ENCODE results near the gene PPP4R3A. TPM values are rescaled to one million over a fixed set of nuclear protein-coding genes. Genes with fewer than 3 reads are reported as not detected.

The PPP4R3A gene
- total RNA-seq, 1 donor from 2014 or later: 111 TPM

DNA sequence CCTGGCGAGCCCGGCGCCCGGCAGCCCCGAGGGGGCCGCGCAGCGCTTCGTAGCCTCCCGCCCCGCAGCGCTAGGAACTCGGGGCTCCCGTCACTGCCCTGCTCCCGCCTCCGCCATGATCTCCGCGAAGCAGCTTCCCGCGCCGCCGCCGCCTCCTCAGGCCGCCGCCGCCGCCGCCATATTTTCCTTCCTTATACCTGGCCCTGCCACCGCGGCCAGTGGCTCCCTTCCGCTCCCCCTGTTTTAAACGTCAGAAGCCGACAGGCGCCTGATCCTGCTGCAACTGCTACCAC, 286 bp downstream of the PPP4R3A start:
- peak overlapping the region; percentile 100 for H3K27ac Mint-ChIP-seq (ENCODE audit: unreplicated experiment)
- H3K36me3 Mint-ChIP-seq (ENCODE audit: low read depth): peaks cover 6% of the 10 kb centered on the region
- H3K4me3 Mint-ChIP-seq: peak overlapping the region; percentile 98
- TF ChIP-seq, protein P1, sequence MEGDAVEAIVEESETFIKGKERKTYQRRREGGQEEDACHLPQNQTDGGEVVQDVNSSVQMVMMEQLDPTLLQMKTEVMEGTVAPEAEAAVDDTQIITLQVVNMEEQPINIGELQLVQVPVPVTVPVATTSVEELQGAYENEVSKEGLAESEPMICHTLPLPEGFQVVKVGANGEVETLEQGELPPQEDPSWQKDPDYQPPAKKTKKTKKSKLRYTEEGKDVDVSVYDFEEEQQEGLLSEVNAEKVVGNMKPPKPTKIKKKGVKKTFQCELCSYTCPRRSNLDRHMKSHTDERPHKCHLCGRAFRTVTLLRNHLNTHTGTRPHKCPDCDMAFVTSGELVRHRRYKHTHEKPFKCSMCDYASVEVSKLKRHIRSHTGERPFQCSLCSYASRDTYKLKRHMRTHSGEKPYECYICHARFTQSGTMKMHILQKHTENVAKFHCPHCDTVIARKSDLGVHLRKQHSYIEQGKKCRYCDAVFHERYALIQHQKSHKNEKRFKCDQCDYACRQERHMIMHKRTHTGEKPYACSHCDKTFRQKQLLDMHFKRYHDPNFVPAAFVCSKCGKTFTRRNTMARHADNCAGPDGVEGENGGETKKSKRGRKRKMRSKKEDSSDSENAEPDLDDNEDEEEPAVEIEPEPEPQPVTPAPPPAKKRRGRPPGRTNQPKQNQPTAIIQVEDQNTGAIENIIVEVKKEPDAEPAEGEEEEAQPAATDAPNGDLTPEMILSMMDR (conservative IDR thresholded peaks at IDR 0.05): no peak
- no peaks in the 10 kb centered on the region for H3K27me3 Mint-ChIP-seq (ENCODE audit: low read depth)
- H3K9me3 Mint-ChIP-seq: no peaks in the 10 kb centered on the region
- DNase-seq (ENCODE audit: low read depth, low spot score): no peak
- H3K4me1 Mint-ChIP-seq: peaks cover 27% of the 10 kb centered on the region

DNA sequence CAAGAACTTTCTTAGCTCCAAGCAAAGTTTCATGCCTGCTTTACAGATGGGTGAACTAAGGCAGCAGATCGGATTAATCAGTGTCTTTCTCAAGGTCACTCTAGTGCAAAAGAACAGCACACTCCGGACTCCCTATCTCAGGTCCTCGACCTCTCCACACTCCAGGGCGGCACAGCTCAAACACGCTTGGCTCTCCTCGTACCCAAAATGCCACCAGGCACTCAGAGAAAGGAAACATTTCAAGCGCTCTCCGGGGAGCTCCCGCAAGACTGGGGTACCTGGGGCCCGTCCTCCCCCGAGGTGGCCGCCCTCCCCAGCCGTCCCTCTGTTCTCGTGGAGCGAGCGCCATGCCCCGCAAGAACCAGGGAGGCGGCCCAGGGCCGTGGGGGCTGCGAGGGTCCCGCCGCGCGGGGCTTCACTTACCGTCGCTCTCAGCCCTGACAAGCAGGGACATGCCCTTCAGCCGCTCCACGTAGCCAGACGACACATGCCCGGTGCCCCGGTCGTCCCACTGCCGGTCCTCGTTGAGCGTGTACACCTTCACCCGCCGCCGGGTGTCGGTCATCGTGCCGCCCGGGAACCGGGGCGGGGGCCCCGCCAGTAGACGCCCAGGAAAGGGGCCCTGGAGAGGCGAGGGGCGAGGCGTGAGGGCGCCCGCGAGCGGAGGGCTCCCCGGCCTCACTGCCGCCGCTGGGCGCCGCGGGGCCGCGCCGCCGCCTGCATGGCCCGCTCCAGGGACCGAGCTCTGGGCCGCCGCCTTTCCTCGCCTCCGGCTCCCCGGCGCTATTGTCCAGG, 830 bp downstream of the PPP4R3A start:
- peaks cover 27% of the 10 kb centered on the region for H3K4me1 Mint-ChIP-seq
- H3K27ac Mint-ChIP-seq (ENCODE audit: unreplicated experiment): peak overlapping the region; percentile 96
- peak overlapping the region; percentile 98 for H3K4me3 Mint-ChIP-seq
- peak; percentile 18 for DNase-seq (ENCODE audit: low read depth, low spot score)
- no peaks in the 10 kb centered on the region for H3K27me3 Mint-ChIP-seq (ENCODE audit: low read depth)
- H3K9me3 Mint-ChIP-seq: no peaks in the 10 kb centered on the region
- TF ChIP-seq, protein P1 (conservative IDR thresholded peaks at IDR 0.05): no peak
- H3K36me3 Mint-ChIP-seq (ENCODE audit: low read depth): peaks cover 6% of the 10 kb centered on the region

DNA sequence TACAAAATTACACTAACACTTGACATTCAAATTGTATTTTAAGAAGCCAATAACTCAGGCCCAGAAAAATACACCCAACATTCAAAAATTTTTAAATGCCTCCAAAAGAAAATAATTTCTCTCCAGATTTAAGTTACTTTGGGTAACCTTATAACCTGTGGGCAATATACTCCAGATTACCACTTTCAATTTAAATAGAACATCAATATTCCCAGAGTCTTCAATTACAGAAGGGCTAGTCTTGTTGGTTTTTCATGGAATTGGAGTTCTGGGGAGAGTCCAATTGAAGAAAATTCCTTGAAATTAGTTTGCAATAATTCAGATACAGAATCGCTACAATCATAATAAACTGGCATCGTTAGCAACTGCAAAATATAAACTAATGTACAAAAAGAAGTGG, 2.0 kb downstream of the PPP4R3A start:
- TF ChIP-seq, protein P1 (conservative IDR thresholded peaks at IDR 0.05): no peak
- no peaks in the 10 kb centered on the region for H3K9me3 Mint-ChIP-seq
- H3K4me3 Mint-ChIP-seq: peak overlapping the region; percentile 92
- H3K4me1 Mint-ChIP-seq: peaks cover 33% of the 10 kb centered on the region
- DNase-seq (ENCODE audit: low read depth, low spot score): no peak
- H3K36me3 Mint-ChIP-seq (ENCODE audit: low read depth): peaks cover 11% of the 10 kb centered on the region
- H3K27ac Mint-ChIP-seq (ENCODE audit: unreplicated experiment): peak overlapping the region; percentile 8
- H3K27me3 Mint-ChIP-seq (ENCODE audit: low read depth): no peaks in the 10 kb centered on the region

DNA sequence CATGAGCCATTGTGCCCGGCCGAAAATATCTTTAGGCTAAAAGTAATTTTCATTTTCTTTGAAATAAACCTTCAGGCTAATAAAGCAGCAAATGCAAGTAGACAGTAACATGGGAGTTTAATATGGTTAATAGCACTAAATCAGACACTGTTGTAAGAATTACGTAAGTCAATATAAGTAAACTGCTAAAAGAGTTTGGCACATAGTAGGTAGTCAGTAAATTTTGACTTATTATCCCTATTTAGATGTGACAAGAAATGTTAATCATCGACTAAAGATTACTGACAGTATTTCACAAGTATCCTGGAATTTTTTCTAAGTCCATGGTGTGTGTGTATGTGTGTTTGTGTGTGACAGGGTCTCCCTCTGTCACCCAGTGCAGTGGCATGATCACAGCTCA, 3.9 kb downstream of the PPP4R3A start:
- Mint-ChIP-seq H3K4me1 (peaks cover 32% of the 10 kb centered on the region), H3K27me3 (ENCODE audit: low read depth) (no peaks in the 10 kb centered on the region), H3K9me3 (no peaks in the 10 kb centered on the region), H3K36me3 (ENCODE audit: low read depth) (peaks cover 14% of the 10 kb centered on the region), H3K4me3 (peak overlapping the region; percentile 64), H3K27ac (ENCODE audit: unreplicated experiment) (no peak overlapping the region)
- no peak for DNase-seq (ENCODE audit: low read depth, low spot score)
- TF ChIP-seq, protein P1 (conservative IDR thresholded peaks at IDR 0.05): no peak

DNA sequence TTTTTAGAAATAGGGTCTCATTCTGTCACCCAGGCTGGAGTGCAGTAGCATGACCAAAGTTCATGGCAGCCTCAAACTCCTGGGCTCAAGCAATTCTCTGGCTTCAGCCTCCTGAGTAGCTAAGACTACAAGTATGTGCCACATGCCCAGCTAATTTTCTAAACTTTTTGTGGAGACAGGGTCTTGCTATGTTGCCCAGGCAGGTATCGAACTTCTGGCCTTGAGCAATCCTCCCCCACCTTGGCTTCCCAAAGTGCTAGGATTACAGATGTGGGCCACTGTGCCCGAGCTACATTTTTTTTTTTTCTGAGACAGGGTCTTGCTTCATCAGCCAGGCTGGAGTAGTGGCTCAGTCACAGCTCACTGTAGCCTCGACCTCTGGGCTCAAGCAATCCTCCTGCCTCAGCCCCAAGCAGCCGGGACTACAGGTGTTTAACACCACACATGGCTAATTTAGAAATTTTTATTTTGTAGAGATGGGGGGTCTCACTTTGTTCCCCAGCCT, 7.1 kb downstream of the PPP4R3A start:
- Mint-ChIP-seq H3K36me3 (ENCODE audit: low read depth) (peaks cover 14% of the 10 kb centered on the region), H3K4me1 (peaks cover 27% of the 10 kb centered on the region), H3K27ac (ENCODE audit: unreplicated experiment) (no peak overlapping the region), H3K4me3 (peak overlapping the region; percentile 25), H3K9me3 (no peaks in the 10 kb centered on the region), H3K27me3 (ENCODE audit: low read depth) (no peaks in the 10 kb centered on the region)
- DNase-seq (ENCODE audit: low read depth, low spot score): no peak
- TF ChIP-seq, protein P1 (conservative IDR thresholded peaks at IDR 0.05): no peak
